ENCODE results near the gene EVA1C. TPM values are rescaled to one million over a fixed set of nuclear protein-coding genes. Genes with fewer than 3 reads are reported as not detected.

The EVA1C gene
- total and polyA plus RNA-seq, 2 donors (not counting 3 experiments of a cell fraction or from before 2014, with no cell fraction given): 22.8 to 38.6 TPM

- FAIRE-seq: peak; percentile 73
Observed at GRCh38 chr21:32370998-32371766, 41.3 kb upstream of the EVA1C start.

DNA sequence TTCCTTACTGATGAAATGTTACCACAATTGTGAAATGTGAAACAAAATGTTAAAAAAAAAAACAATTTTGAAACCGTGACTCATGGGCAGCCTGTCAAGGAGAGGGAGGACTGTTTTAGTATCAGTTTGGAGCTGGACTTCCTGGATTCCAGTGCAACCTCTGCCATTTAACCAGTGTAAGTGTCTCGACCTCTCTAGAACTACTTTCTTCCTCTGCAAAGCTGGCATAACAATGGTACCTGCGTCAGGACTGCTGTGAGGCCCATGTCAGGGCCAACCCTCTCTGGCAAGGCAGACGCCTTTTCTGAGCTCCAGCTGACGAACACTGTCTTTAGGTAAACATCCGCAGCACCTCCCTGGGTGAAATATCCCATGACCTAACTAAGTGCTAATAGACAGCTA lies 40.6 kb upstream of the EVA1C start:
- Histone ChIP-seq H3K9me1 (replicated peaks; ENCODE audit: control insufficient read depth, extremely low read depth, insufficient read depth, low read length) (no peaks in the 10 kb centered on the region), H3K9me3 (replicated peaks; ENCODE audit: control insufficient read depth, insufficient read depth, low read length) (no peaks in the 10 kb centered on the region), H3K27me3 (ENCODE audit: control insufficient read depth in 2 of 2, insufficient read depth in 2 of 2, low read length in 2 of 2) (no peaks in the 10 kb centered on the region), H3K36me3 (ENCODE audit: control insufficient read depth in 2 of 2, extremely low read depth in 1 of 2, insufficient read depth in 2 of 2, low read length in 2 of 2) (peaks cover 6 to 8% of the 10 kb centered on the region in 2 experiments), H4K20me1 (replicated peaks; ENCODE audit: control insufficient read depth, extremely low read depth, insufficient read depth, low read length) (no peaks in the 10 kb centered on the region), H3K27ac (ENCODE audit: insufficient read depth, low read depth, low read length) (peak overlapping the region; percentile 93), H2AFZ (ENCODE audit: low read depth, low read length) (peak overlapping the region; percentile 33), H3K4me2 (ENCODE audit: insufficient read depth, low read length) (peak overlapping the region; percentile 37), H3K4me1 (ENCODE audit: control insufficient read depth, extremely low read depth, insufficient read depth, low read length) (peaks cover 29% of the 10 kb centered on the region), H3K79me2 (ENCODE audit: control insufficient read depth, insufficient read depth, low read length) (peaks cover 3% of the 10 kb centered on the region), H3K4me3 (replicated peaks in 1 of 3; ENCODE audit: insufficient read depth in 1 of 3, low read depth in 1 of 3, low read length in 3 of 3) (no peak overlapping the region), H3K9ac (replicated peaks; ENCODE audit: extremely low read depth, insufficient read depth, low read length) (peak overlapping the region; percentile 56)
- TF ChIP-seq POLR2A (IDR thresholded peaks at IDR 0.05; ENCODE audit: low read depth, low read length): peak; percentile 43
- peak; percentile 60 for TF ChIP-seq FOS (IDR thresholded peaks at IDR 0.05; ENCODE audit: borderline replicate concordance, insufficient read depth, low read length)
- TF ChIP-seq EZH2 (IDR thresholded peaks at IDR 0.05; ENCODE audit: borderline replicate concordance, low read depth, low read length, severe bottlenecking): no peak
- POLR2A ChIA-PET: no interaction called here
- DNase-seq (ENCODE audit: low read depth, low spot score) (peak; percentile 98), FAIRE-seq (peak; percentile 76)
- TSS peak; percentile 39 for BruUV-seq (replicated peaks)
- dilution Hi-C loops (cut with MboI; ENCODE audit: extremely low pct_ligation_motif_present, low sequenced_read_pairs) (no loop called here), intact Hi-C loops (cut with micrococcal nuclease) (loop anchor here (1.0 kb wide), 1 partner anchor 152 kb away; no protein-coding TSS in a partner anchor)
- CTCF ChIA-PET: interaction anchor here (0.9 to 2.4 kb wide), 10 partner anchors 8 to 229 kb away, joined by 3 to 38 read pairs (median 5); partner anchors contain the start of gene URB1

More at GRCh38 chr21:32370998-32371766, 41.3 kb upstream of the EVA1C start:
- H3K9me3 ChIP-seq (replicated peaks; ENCODE audit: control insufficient read depth, insufficient read depth, low read length): no peaks in the 10 kb centered on the region
- peaks cover 3% of the 10 kb centered on the region for H3K79me2 ChIP-seq (ENCODE audit: control insufficient read depth, insufficient read depth, low read length)
- dilution Hi-C loops (cut with MboI; ENCODE audit: extremely low pct_ligation_motif_present, low sequenced_read_pairs) (no loop called here), intact Hi-C loops (cut with micrococcal nuclease) (loop anchor here (1.0 kb wide), 1 partner anchor 153 kb away; no protein-coding TSS in a partner anchor)
- H3K9me1 ChIP-seq (replicated peaks; ENCODE audit: control insufficient read depth, extremely low read depth, insufficient read depth, low read length): no peaks in the 10 kb centered on the region
- no peak overlapping the region for H2AFZ ChIP-seq (ENCODE audit: low read depth, low read length)
- H3K27me3 ChIP-seq (ENCODE audit: control insufficient read depth in 2 of 2, insufficient read depth in 2 of 2, low read length in 2 of 2): no peaks in the 10 kb centered on the region
- H3K4me1 ChIP-seq (ENCODE audit: control insufficient read depth, extremely low read depth, insufficient read depth, low read length): peaks cover 29% of the 10 kb centered on the region
- peak; percentile 92 for DNase-seq (ENCODE audit: low read depth, low spot score)
- CTCF ChIA-PET: interaction anchor here (1.0 to 2.4 kb wide), 6 partner anchors 7 to 230 kb away, joined by 3 to 38 read pairs (median 6); no protein-coding TSS in a partner anchor
- TF ChIP-seq JUN (IDR thresholded peaks at IDR 0.05; ENCODE audit: borderline replicate concordance, insufficient read depth, insufficient read length, low read depth): peak; percentile 83
- TF ChIP-seq MYC (IDR thresholded peaks at IDR 0.05; ENCODE audit: low read depth, low read length): no peak
- peaks cover 11 to 12% of the 10 kb centered on the region in 2 experiments for H3K36me3 ChIP-seq (ENCODE audit: control insufficient read depth in 2 of 2, extremely low read depth in 1 of 2, insufficient read depth in 2 of 2, low read length in 2 of 2)
- BruUV-seq (replicated peaks): no TSS peak
- peak overlapping the region; percentile 37 for H3K4me2 ChIP-seq (ENCODE audit: insufficient read depth, low read length)
- H3K4me3 ChIP-seq (replicated peaks in 1 of 3; ENCODE audit: insufficient read depth in 1 of 3, low read depth in 1 of 3, low read length in 3 of 3): no peak overlapping the region
- H3K9ac ChIP-seq (replicated peaks; ENCODE audit: extremely low read depth, insufficient read depth, low read length): peak overlapping the region; percentile 65
- POLR2A ChIA-PET: no interaction called here
- H4K20me1 ChIP-seq (replicated peaks; ENCODE audit: control insufficient read depth, extremely low read depth, insufficient read depth, low read length): no peaks in the 10 kb centered on the region
- peak overlapping the region; percentile 93 for H3K27ac ChIP-seq (ENCODE audit: insufficient read depth, low read depth, low read length)

Data from endothelial cell of umbilical vein (primary cell).